Measurements from ENCODE around the gene BCAS1.

DNA sequence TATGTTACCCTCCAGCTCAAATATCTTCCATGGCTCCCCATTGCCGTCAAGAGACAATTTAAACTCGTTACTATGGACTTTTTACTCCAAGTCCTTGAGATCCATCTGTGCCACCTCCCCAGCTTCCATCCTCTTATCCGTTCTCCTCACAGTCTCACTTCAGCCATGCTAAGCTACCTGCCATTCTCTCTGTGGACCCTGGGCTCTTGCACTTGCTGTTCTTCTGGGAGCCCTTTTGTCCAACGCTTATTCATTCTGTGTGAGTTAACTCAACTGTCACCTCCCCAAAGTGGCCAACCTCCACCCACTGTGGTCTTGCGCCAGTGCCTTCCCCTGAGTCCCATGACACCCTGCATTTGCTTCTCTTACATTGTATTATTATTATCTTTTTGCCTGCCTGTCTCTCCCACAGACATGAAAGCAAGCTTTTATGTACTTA is 132.4 kb downstream of the BCAS1 start:
- TF ChIP-seq, protein P1, sequence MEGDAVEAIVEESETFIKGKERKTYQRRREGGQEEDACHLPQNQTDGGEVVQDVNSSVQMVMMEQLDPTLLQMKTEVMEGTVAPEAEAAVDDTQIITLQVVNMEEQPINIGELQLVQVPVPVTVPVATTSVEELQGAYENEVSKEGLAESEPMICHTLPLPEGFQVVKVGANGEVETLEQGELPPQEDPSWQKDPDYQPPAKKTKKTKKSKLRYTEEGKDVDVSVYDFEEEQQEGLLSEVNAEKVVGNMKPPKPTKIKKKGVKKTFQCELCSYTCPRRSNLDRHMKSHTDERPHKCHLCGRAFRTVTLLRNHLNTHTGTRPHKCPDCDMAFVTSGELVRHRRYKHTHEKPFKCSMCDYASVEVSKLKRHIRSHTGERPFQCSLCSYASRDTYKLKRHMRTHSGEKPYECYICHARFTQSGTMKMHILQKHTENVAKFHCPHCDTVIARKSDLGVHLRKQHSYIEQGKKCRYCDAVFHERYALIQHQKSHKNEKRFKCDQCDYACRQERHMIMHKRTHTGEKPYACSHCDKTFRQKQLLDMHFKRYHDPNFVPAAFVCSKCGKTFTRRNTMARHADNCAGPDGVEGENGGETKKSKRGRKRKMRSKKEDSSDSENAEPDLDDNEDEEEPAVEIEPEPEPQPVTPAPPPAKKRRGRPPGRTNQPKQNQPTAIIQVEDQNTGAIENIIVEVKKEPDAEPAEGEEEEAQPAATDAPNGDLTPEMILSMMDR (conservative IDR thresholded peaks at IDR 0.05; ENCODE audit: low read length), result no peak
- no peak for TF ChIP-seq EZH2phosphoT487 (IDR thresholded peaks at IDR 0.05; ENCODE audit: borderline replicate concordance, low read depth, low read length)
